HCT116 (cell line): ENCODE results near the gene CRACDL.

Experiments used
- CEBPB ChIP-seq: IDR thresholded peaks from 2 replicates; pipeline ENCODE4 v1.6.1; 2012; ENCODE audit warnings: low read depth
- EGR1 ChIP-seq: IDR thresholded peaks from 2 replicates; pipeline ENCODE4 v1.6.1; 2012; ENCODE audit warnings: low read depth
- EZH2 ChIP-seq: fragments of 200-600 bp; sonication (generic); IDR thresholded peaks from 2 replicates; pipeline ENCODE4 v1.6.1; 2017; ENCODE audit warnings: antibody characterized with exemption, mixed run types
- FOSL1 ChIP-seq: IDR thresholded peaks from 2 replicates; pipeline ENCODE4 v1.6.1; 2012; ENCODE audit warnings: low read depth
- MAX ChIP-seq: IDR thresholded peaks from 2 replicates; pipeline ENCODE4 v1.6.1; 2012
- POLR2A ChIP-seq: IDR thresholded peaks from 2 replicates; pipeline ENCODE4 v1.7.0; 2011; ENCODE audit warnings: borderline replicate concordance; ENCODE audit not compliant: insufficient read depth, insufficient read length; ENCODE audit errors: extremely low read depth
- POLR2AphosphoS5 ChIP-seq: IDR thresholded peaks from 2 replicates; pipeline ENCODE4 v1.6.1; 2011; ENCODE audit warnings: mild to moderate bottlenecking, low read depth, low read length, moderate library complexity
- RAD21 ChIP-seq: IDR thresholded peaks from 2 replicates; pipeline ENCODE4 v1.6.1; 2012; ENCODE audit warnings: low read depth, mild to moderate bottlenecking
- SIN3A ChIP-seq: IDR thresholded peaks from 2 replicates; pipeline ENCODE4 v1.6.1; 2012; ENCODE audit warnings: low read depth
- SRF ChIP-seq: IDR thresholded peaks from 2 replicates; pipeline ENCODE4 v1.6.1; 2012; ENCODE audit warnings: low read depth
- ZNF274 ChIP-seq: fragments of 200-500 bp; sonication (Bioruptor generic); IDR thresholded peaks from 2 replicates; pipeline ENCODE4 v1.6.1; 2014; ENCODE audit warnings: mild to moderate bottlenecking, low read depth, low read length, inconsistent platforms
- TF ChIP-seq, protein P1 (sequence below), 3 experiments: fragments of 200-600 bp in 1 of 3; sonication (generic) in 1 of 3; IDR thresholded peaks in 2 of 3; conservative IDR thresholded peaks in 1 of 3; 2 replicates each; pipeline ENCODE4 v1.5.1; 2012 to 2017; ENCODE audit warnings: low read depth in 2 of 3, low read length in 2 of 3, antibody characterized with exemption in 1 of 3, borderline replicate concordance in 1 of 3, control low read depth in 1 of 3, mild to moderate bottlenecking in 1 of 3, mixed read lengths in 1 of 3, mixed run types in 1 of 3, moderate library complexity in 1 of 3; ENCODE audit not compliant: insufficient read depth in 1 of 3
- TF ChIP-seq, protein P2 (sequence below): IDR thresholded peaks from 2 replicates; pipeline ENCODE4 v1.6.1; 2012; ENCODE audit warnings: low read depth

GRCh38 chr2:98777710-98778109, 158.3 kb downstream of the CRACDL start:
- TF ChIP-seq MAX = no peak
- no peak for TF ChIP-seq POLR2AphosphoS5
- TF ChIP-seq ZNF274 = no peak
- TF ChIP-seq, protein P1, sequence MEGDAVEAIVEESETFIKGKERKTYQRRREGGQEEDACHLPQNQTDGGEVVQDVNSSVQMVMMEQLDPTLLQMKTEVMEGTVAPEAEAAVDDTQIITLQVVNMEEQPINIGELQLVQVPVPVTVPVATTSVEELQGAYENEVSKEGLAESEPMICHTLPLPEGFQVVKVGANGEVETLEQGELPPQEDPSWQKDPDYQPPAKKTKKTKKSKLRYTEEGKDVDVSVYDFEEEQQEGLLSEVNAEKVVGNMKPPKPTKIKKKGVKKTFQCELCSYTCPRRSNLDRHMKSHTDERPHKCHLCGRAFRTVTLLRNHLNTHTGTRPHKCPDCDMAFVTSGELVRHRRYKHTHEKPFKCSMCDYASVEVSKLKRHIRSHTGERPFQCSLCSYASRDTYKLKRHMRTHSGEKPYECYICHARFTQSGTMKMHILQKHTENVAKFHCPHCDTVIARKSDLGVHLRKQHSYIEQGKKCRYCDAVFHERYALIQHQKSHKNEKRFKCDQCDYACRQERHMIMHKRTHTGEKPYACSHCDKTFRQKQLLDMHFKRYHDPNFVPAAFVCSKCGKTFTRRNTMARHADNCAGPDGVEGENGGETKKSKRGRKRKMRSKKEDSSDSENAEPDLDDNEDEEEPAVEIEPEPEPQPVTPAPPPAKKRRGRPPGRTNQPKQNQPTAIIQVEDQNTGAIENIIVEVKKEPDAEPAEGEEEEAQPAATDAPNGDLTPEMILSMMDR (IDR thresholded peaks at IDR 0.05 in 2 of 3, conservative IDR thresholded peaks at IDR 0.05 in 1 of 3; ENCODE audit: borderline replicate concordance in 1 of 3, insufficient read depth in 1 of 3, low read depth in 2 of 3, low read length in 2 of 3) = no peak
- no peak for TF ChIP-seq POLR2A
- no peak for TF ChIP-seq EZH2
- TF ChIP-seq, protein P2, sequence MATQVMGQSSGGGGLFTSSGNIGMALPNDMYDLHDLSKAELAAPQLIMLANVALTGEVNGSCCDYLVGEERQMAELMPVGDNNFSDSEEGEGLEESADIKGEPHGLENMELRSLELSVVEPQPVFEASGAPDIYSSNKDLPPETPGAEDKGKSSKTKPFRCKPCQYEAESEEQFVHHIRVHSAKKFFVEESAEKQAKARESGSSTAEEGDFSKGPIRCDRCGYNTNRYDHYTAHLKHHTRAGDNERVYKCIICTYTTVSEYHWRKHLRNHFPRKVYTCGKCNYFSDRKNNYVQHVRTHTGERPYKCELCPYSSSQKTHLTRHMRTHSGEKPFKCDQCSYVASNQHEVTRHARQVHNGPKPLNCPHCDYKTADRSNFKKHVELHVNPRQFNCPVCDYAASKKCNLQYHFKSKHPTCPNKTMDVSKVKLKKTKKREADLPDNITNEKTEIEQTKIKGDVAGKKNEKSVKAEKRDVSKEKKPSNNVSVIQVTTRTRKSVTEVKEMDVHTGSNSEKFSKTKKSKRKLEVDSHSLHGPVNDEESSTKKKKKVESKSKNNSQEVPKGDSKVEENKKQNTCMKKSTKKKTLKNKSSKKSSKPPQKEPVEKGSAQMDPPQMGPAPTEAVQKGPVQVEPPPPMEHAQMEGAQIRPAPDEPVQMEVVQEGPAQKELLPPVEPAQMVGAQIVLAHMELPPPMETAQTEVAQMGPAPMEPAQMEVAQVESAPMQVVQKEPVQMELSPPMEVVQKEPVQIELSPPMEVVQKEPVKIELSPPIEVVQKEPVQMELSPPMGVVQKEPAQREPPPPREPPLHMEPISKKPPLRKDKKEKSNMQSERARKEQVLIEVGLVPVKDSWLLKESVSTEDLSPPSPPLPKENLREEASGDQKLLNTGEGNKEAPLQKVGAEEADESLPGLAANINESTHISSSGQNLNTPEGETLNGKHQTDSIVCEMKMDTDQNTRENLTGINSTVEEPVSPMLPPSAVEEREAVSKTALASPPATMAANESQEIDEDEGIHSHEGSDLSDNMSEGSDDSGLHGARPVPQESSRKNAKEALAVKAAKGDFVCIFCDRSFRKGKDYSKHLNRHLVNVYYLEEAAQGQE = no peak
- TF ChIP-seq CEBPB = no peak
- TF ChIP-seq SIN3A = no peak
- TF ChIP-seq SRF = no peak
- no peak for TF ChIP-seq EGR1
- no peak for TF ChIP-seq RAD21
- TF ChIP-seq FOSL1 = no peak
